Kidney glomerular epithelial cell (primary cell): ENCODE measurements around the gene NEU4.
"Not testable (repeated sequence)": the region's sequence is repeated elsewhere in the genome, so short reads cannot be mapped to it uniquely, and the experiment has no call there.

Experiments
- DNase-seq: peaks from one replicate; lab custom pipeline; 2025; lab: John Stamatoyannopoulos, UW

NEU4 gene

DNA sequence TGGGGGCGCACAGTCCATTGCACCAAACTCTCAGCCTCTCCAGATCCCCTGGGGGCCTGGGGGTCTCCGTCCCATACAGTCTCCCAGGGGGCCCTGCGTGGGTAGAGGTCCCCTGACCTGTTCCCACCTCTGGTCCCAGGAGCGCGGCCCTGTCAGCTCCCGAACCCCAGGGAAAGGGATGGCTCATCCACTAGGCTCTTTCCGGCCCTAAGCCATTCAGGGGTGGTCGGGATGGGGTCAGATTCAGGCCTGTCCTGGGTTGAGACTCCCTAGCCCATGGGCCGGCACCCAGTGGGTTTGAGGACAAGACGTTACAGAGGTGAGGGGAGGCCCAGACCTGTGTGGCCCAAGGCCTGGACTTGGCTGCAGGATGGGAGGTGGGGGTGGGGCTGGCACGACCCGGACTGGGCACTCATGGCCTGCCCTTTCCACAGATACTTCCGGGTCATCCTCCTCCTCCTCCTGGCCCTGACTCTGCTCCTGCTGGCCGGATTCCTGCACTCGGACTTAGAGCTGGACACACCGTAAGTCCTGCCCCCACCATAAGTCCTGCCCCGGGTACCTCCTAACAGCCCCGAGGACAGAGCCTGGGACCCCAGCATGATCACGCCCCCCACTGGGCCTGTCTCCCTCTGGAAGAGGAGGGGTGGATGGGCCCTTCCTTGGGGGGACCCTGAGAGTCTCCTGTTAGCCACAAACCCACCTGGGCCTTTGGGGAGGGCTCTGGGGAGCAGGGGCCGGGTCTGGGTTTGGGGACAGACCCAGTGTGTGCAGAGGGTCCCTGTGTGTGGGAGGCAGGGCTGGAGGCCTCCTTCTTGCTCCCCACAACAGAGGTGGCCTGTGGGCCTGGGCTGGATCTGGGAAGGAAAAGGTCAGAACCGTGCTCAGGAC, 10.1 kb upstream of the NEU4 start:
- DNase-seq, result no peak

- DNase-seq, result no peak
Measured at GRCh38 chr2:241799522-241800197, 9.3 kb upstream of the NEU4 start.

GRCh38 chr2:241800198-241800903, 8.6 kb upstream of the NEU4 start:
- DNase-seq, result not testable (repeated sequence)

DNA sequence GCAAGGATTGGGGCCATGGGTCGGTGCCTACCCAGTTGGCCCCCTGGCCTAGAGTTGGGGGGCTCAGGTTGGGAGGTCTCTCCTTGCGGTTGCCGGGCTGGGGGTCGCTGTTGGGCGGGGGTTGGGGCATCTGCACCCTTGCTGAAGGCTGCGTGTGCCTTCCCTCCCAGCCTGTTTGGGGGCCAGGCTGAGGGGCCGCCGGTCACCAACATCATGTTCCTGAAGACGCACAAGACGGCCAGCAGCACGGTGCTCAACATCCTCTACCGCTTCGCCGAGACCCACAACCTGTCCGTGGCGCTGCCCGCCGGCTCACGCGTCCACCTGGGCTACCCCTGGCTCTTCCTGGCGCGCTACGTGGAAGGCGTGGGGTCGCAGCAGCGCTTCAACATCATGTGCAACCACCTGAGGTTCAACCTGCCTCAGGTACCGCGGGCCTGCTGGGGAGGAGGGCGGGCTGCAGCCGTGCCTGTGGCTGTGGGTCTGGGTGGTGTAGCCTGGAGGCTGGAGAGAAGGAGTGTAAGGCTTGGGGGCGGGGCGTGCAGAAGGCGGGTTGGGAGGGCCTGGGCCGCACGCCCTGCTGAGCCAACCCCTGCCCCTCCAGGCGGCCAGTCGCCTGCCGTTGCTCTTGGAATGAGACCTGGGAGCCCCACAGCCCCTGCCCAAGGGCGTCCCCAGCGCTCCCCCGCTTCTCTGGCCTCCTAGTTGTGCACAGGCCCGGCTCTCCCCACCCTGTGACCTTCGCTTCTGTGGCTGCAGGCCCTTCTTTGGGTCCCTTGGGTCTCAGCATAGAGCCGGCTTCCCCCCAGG, 7.2 kb upstream of the NEU4 start:
- no peak for DNase-seq

GRCh38 chr2:241802421-241803318, 6.3 kb upstream of the NEU4 start:
- no peak for DNase-seq

DNA sequence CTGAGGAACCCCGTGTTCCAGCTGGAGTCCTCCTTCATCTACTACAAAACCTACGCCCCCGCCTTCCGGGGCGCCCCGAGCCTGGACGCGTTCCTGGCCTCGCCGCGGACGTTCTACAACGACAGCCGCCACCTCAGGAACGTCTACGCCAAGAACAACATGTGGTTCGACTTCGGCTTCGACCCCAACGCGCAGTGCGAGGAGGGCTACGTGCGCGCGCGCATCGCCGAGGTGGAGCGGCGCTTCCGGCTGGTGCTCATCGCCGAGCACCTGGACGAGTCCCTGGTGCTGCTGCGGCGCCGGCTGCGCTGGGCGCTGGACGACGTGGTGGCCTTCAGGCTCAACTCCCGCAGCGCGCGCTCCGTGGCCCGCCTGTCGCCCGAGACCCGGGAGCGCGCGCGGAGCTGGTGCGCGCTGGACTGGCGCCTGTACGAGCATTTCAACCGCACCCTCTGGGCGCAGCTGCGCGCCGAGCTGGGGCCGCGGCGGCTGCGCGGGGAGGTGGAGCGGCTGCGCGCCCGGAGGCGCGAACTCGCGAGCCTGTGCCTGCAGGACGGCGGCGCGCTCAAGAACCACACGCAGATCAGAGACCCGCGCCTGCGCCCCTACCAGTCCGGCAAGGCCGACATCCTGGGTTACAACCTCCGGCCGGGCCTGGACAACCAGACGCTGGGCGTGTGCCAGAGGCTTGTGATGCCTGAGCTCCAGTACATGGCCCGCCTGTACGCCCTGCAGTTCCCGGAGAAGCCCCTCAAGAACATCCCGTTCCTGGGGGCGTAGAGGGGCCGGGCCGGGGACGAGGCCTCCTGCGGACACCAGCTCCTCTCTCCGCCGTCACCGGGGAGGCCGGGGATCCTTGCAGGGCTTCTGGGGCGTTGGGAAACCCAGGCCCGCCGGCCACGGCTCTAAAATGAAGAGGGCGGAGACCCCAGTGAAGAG, 5.3 kb upstream of the NEU4 start:
- no peak for DNase-seq

DNA sequence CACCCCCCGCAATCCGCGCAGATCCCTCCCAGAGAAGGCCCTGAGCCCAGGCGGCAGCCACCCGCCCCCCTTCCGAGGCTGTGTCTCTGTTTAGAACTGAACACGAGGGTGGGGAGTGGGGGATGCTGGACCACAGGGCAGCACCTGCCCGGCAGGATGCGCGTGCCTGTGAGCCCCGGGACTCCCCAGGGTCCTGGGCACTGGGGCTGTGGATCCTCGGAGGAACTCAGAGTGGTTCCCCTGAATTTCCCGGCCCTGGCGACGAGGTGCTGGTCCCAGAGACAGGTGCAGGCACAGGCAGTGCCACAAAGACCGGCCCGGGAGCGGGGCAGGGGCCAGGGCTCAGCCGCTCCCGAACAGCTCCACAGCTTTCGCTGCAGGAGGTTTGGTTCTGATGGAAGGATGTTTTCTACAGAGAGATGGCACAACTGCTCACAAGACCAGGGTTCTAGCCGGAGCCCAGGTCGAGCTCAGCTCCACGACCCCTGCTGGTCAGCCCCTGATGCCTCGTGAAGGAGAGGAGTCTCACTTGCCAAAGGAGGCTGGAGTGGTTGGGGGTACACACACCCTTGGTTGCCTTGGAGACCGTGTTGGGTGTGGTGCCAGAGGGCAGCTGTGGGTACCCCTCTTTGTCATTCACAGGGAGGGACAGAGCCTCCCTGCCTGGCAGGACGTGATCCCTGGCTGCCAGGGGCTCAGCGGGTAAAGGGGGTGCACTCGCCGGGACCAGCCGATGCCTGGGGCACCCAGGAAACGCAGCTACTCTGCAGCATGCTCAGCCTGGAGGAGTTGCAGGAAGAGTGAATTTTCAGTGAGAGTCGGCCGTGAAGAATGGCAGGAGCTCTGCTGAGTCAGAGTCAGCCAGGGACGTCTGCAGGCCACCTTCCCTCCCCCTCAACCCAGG, 4.4 kb upstream of the NEU4 start:
- peak; percentile 15 for DNase-seq

DNA sequence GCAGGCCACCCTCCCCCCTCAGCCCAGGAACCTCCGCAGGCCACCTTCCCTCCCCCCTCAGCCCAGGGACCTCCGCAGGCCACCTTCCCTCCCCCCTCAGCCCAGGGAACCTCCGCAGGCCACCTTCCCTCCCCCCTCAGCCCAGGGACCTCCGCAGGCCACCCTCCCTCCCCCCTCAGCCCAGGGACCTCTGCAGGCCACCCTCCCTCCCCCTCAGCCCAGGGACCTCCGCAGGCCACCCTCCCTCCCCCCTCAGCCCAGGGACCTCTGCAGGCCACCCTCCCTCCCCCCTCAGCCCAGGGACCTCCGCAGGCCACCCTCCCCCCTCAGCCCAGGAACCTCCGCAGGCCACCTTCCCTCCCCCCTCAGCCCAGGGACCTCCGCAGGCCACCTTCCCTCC, 2.8 kb upstream of the NEU4 start:
- not testable (repeated sequence) for DNase-seq

DNA sequence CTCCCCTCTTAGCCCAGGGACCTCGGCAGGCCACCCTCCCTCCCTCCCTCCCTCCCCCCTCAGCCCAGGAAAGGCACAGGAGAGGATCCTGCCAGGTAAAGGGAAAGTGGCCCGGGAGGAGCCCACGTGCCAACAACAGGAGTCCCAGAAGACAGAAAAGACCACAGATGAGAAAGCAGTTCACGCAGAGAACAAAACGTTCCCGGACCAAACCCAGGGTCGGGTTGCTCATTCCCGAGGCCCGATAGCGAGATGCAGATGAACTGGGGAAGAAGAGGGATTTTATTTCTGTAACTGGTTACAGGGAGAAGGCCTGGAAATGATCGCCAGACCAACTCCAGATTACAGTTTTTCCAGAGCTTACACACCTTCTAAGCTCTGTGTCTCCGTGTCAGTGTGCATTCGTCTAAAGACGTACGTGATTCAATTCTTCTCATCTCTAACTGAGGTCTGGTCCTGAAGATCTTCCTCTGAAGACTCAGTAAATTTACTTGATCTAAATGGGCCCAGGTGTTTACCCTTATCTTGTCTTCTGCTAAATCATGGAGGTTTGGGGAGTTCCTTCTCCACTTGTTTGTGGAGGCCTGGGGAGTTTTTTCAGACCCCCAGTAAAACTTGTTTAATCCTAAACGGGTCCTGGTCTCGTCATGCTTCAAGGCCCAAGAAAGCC, 807 bp upstream of the NEU4 start:
- no peak for DNase-seq

- no peak for DNase-seq
Measured at GRCh38 chr2:241809383-241810306, 652 bp downstream of the NEU4 start.

GRCh38 chr2:241810307-241811200, 1.6 kb downstream of the NEU4 start:
- DNase-seq, result no peak

DNA sequence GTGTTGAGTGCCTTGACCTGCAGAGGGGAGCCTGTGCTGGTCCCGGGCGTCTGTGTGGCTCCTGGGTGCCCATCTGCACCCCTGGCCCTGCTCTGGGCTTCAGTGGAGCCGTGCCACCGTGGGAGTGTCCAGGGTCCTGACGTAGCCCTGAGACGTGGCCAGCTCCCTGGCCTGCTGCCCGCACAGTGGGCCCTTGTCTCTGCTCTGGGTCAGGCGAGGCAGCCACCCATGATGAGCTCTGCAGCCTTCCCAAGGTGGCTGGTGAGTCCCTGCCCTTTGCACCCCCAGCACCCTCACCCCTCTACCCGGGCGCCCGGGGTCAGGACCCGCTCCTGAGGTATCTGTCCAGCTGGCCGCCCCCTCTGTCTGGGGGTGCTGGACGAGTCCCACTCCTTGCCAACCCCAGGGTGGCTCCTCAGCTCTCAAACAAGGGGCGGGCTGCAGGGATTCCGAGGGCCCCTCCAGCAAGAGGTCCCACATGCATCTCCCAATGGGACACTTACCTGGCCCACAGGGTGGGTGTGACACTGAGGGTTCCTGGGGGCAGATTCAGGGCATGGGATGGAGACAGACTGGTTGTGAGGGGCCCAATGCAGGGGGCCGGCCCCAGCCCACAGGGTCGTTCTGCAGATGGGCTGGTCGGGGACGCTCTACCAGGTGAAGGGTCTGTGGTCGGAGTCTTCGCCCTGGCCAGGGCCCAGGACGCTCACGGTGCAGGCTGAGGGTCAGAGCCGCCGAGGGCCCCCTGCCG, 2.4 kb downstream of the NEU4 start:
- DNase-seq, result no peak

DNA sequence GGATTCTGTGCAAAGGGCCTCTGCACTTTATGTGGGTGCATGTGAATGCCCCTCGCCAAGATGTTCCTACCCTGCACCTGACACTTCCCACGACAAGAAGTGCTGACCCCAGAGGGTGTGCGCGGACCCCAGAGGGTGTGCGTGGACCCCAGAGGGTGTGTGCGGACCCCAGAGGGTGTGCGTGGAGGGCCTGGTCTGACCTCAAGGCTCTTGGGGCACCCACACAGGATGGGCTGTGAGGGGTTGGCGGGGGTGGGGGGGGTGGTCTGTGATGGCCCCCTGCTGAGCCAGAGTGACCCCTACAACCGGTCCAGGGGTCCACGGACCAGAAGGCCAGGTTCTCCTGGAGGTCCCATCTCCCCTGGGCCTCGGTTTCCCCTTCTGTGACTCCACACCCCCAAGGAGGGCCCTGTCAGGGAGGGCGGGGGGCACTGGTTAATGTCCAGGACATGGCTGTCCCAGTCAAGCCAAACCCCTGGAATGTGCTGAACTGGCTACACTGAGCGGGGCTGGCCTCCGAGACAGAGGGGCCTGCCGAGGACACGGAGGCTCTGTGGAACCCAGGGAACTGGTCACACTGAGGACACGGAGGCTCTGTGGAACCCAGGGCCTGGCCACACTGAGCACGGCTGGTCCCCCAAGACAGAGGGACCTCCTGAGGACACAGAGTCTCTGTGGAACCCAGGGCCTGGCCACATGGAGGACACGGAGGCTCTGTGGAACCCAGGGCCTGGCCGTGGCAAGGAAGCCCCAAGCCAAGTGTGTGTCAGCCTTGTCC, 3.1 kb downstream of the NEU4 start:
- no peak for DNase-seq
